Neural cell (in vitro differentiated cells): ENCODE results near the gene SND1. TPM values are rescaled to one million over a fixed set of nuclear protein-coding genes. Genes with fewer than 3 reads are reported as not detected.
"Not testable (repeated sequence)": the region's sequence is repeated elsewhere in the genome, so short reads cannot be mapped to it uniquely, and the experiment has no call there.

ENCODE experiments used
- H2AFZ ChIP-seq: fragments of 200-600, 300-800 bp; sonication (generic), shearing (Covaris generic); 2 replicates; pipeline ENCODE4 v1.6.0; 2014; ENCODE audit warnings: low read depth, mild to moderate bottlenecking, antibody characterized with exemption, low read length, moderate library complexity
- H3F3A ChIP-seq: fragments of 200-600 bp; shearing (Covaris generic); 2 replicates; pipeline ENCODE4 v1.6.1; 2016; ENCODE audit warnings: mild to moderate bottlenecking, moderate library complexity, mixed read lengths, antibody characterized with exemption, low read length; ENCODE audit not compliant: insufficient read depth, poor library complexity, severe bottlenecking
- H3K27ac ChIP-seq: fragments of 200-600, 300-800 bp; sonication (generic), shearing (Covaris generic); 2 replicates; pipeline ENCODE4 v1.5.1; 2014; ENCODE audit warnings: mild to moderate bottlenecking, low read length, moderate library complexity
- H3K27me3 ChIP-seq: fragments of 300-800, 200-600 bp; sonication (generic), shearing (Covaris generic); 2 replicates; pipeline ENCODE4 v1.6.0; 2014; ENCODE audit warnings: mild to moderate bottlenecking, low read depth, low read length, moderate library complexity; ENCODE audit not compliant: insufficient read depth
- H3K36me3 ChIP-seq: fragments of 300-800, 200-600 bp; sonication (generic), shearing (Covaris generic); 2 replicates; pipeline ENCODE4 v1.5.1; 2014; ENCODE audit warnings: mild to moderate bottlenecking, antibody characterized with exemption, low read length, moderate library complexity; ENCODE audit not compliant: insufficient read depth
- H3K4me2 ChIP-seq: fragments of 300-800, 200-600 bp; sonication (generic), shearing (Covaris generic); 2 replicates; pipeline ENCODE4 v1.6.0; 2014; ENCODE audit warnings: mild to moderate bottlenecking, low read length
- H3K4me3 ChIP-seq: fragments of 300-800, 200-600 bp; sonication (generic), shearing (Covaris generic); 2 replicates; pipeline ENCODE4 v1.5.1; 2014; ENCODE audit warnings: mild to moderate bottlenecking, low read length, moderate library complexity
- H3K79me2 ChIP-seq: fragments of 200-600 bp; shearing (Covaris generic); replicated peaks from 2 replicates; pipeline ENCODE4 v1.6.0; 2014; ENCODE audit warnings: mild to moderate bottlenecking, low read length, moderate library complexity; ENCODE audit not compliant: insufficient read depth
- H3K9ac ChIP-seq: fragments of 300-800, 200-600 bp; sonication (generic), shearing (Covaris generic); 2 replicates; pipeline ENCODE4 v1.6.1; 2016; ENCODE audit warnings: mild to moderate bottlenecking, low read length, mixed read lengths
- H3K9me2 ChIP-seq: fragments of 200-600 bp; shearing (Covaris generic); 2 replicates; pipeline ENCODE4 v1.6.1; 2016; ENCODE audit warnings: mild to moderate bottlenecking, low read length, mixed read lengths; ENCODE audit not compliant: insufficient read depth
- H3K9me3 ChIP-seq: fragments of 200-600, 300-800 bp; sonication (generic), shearing (Covaris generic); 2 replicates; pipeline ENCODE4 v1.6.1; 2016; ENCODE audit warnings: mild to moderate bottlenecking, mixed run types, low read length, moderate library complexity, mixed read lengths
- H4K20me1 ChIP-seq: fragments of 200-600 bp; shearing (Covaris generic); 2 replicates; pipeline ENCODE4 v1.6.1; 2016; ENCODE audit warnings: mild to moderate bottlenecking, mixed run types; ENCODE audit not compliant: insufficient read depth
- EP300 ChIP-seq: fragments of 450-650 bp; conservative IDR thresholded peaks from 2 replicates; pipeline ENCODE4 v1.6.1; 2014; ENCODE audit warnings: antibody characterized with exemption, mild to moderate bottlenecking, moderate library complexity; ENCODE audit not compliant: poor library complexity, severe bottlenecking
- EZH2 ChIP-seq: fragments of 200-600, 300-800 bp; shearing (Covaris generic), sonication (generic); IDR thresholded peaks from 2 replicates; pipeline ENCODE4 v1.6.1; 2014; ENCODE audit warnings: antibody characterized with exemption, low read length, borderline replicate concordance, mild to moderate bottlenecking; ENCODE audit not compliant: insufficient read depth, poor library complexity, severe bottlenecking
- MXI1 ChIP-seq: fragments of 450-650 bp; conservative IDR thresholded peaks from 2 replicates; pipeline ENCODE4 v1.6.1; 2014; ENCODE audit warnings: antibody characterized with exemption, mild to moderate bottlenecking; ENCODE audit not compliant: poor library complexity, severe bottlenecking
- POLR2AphosphoS5 ChIP-seq: IDR thresholded peaks from 2 replicates; pipeline ENCODE4 v1.6.1; 2012
- RAD21 ChIP-seq: fragments of 450-650 bp; conservative IDR thresholded peaks from 2 replicates; pipeline ENCODE4 v1.6.1; 2014; ENCODE audit warnings: antibody characterized with exemption, mild to moderate bottlenecking, moderate library complexity
- SMC3 ChIP-seq: fragments of 450-650 bp; conservative IDR thresholded peaks from 2 replicates; pipeline ENCODE4 v1.6.1; 2014; ENCODE audit warnings: antibody characterized with exemption, mild to moderate bottlenecking, moderate library complexity; ENCODE audit not compliant: poor library complexity
- TAF1 ChIP-seq: IDR thresholded peaks from 2 replicates; pipeline ENCODE4 v1.6.1; 2012; ENCODE audit warnings: low read depth
- polyA plus RNA-seq: library from polyadenylated mRNA; depleted of rRNA; stranded (reverse); fragments of >200 nt; gene quantifications from 2 replicates; pipeline ENCODE4 v1.2.3, GENCODE V29; 2014
- TF ChIP-seq, protein P1 (sequence below): IDR thresholded peaks from 2 replicates; pipeline ENCODE4 v1.6.1; 2012; ENCODE audit warnings: borderline replicate concordance
- TF ChIP-seq, protein P2 (sequence below): fragments of 450-650 bp; IDR thresholded peaks from 2 replicates; pipeline ENCODE4 v1.5.1; 2014; ENCODE audit warnings: antibody characterized with exemption, mild to moderate bottlenecking, moderate library complexity; ENCODE audit not compliant: poor library complexity, severe bottlenecking

Gene SND1
- polyA plus RNA-seq, 1 donor from 2014 or later: 37.4 TPM

DNA sequence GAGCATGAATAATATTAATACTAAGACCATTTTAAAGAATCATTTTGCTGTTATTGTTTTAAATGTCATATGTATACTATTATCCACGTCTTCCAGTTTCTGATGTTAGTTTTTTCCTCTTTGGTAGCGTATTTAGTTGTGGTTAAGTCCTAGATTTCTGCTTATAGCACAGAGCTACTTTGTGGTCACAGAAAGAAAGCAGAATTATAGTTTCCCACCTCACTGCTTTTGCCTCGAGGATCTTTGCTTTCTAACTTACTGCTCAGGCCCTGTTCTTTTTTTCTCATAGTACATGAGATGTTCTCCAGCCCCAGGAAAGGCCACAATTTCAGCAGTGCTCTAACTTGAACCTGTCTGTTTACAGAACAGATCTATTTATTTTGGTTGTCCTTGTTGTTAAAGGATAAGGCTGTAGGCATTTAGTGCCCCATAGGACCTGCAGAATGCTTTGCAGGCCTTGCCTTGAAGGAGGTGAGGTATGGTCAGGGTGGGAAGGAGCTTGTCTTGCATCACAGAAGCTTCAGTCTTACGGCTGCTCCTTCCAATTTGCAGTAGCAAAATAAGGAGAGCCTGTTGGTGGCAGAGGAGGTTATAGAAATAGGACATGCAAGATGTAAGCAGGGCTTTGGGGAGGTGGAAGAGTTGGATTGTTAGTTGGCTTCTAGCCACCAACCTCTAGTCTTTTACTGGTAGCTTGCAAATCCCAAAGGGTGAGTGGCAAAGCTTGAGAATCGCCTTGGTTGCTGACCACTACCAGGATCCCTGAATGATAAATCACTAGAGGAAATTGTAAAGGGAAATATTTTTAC is 250.1 kb downstream of the SND1 start:
- Histone ChIP-seq H3K9ac (no peak overlapping the region), H3K27ac (no peak overlapping the region), H3K4me3 (no peak overlapping the region), H3K9me2 (no peaks in the 10 kb centered on the region), H3K79me2 (no peaks in the 10 kb centered on the region), H3K4me2 (no peak overlapping the region), H4K20me1 (no peaks in the 10 kb centered on the region), H3F3A (no peaks in the 10 kb centered on the region), H3K36me3 (no peaks in the 10 kb centered on the region), H3K27me3 (no peaks in the 10 kb centered on the region), H3K9me3 (no peaks in the 10 kb centered on the region), H2AFZ (no peak overlapping the region)
- no peak for TF ChIP-seq SMC3
- TF ChIP-seq EZH2: no peak
- no peak for TF ChIP-seq MXI1
- TF ChIP-seq RAD21: no peak
- TF ChIP-seq, protein P1, sequence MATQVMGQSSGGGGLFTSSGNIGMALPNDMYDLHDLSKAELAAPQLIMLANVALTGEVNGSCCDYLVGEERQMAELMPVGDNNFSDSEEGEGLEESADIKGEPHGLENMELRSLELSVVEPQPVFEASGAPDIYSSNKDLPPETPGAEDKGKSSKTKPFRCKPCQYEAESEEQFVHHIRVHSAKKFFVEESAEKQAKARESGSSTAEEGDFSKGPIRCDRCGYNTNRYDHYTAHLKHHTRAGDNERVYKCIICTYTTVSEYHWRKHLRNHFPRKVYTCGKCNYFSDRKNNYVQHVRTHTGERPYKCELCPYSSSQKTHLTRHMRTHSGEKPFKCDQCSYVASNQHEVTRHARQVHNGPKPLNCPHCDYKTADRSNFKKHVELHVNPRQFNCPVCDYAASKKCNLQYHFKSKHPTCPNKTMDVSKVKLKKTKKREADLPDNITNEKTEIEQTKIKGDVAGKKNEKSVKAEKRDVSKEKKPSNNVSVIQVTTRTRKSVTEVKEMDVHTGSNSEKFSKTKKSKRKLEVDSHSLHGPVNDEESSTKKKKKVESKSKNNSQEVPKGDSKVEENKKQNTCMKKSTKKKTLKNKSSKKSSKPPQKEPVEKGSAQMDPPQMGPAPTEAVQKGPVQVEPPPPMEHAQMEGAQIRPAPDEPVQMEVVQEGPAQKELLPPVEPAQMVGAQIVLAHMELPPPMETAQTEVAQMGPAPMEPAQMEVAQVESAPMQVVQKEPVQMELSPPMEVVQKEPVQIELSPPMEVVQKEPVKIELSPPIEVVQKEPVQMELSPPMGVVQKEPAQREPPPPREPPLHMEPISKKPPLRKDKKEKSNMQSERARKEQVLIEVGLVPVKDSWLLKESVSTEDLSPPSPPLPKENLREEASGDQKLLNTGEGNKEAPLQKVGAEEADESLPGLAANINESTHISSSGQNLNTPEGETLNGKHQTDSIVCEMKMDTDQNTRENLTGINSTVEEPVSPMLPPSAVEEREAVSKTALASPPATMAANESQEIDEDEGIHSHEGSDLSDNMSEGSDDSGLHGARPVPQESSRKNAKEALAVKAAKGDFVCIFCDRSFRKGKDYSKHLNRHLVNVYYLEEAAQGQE: no peak
- no peak for TF ChIP-seq TAF1
- TF ChIP-seq, protein P2, sequence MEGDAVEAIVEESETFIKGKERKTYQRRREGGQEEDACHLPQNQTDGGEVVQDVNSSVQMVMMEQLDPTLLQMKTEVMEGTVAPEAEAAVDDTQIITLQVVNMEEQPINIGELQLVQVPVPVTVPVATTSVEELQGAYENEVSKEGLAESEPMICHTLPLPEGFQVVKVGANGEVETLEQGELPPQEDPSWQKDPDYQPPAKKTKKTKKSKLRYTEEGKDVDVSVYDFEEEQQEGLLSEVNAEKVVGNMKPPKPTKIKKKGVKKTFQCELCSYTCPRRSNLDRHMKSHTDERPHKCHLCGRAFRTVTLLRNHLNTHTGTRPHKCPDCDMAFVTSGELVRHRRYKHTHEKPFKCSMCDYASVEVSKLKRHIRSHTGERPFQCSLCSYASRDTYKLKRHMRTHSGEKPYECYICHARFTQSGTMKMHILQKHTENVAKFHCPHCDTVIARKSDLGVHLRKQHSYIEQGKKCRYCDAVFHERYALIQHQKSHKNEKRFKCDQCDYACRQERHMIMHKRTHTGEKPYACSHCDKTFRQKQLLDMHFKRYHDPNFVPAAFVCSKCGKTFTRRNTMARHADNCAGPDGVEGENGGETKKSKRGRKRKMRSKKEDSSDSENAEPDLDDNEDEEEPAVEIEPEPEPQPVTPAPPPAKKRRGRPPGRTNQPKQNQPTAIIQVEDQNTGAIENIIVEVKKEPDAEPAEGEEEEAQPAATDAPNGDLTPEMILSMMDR: no peak
- TF ChIP-seq EP300: no peak
- no peak for TF ChIP-seq POLR2AphosphoS5

DNA sequence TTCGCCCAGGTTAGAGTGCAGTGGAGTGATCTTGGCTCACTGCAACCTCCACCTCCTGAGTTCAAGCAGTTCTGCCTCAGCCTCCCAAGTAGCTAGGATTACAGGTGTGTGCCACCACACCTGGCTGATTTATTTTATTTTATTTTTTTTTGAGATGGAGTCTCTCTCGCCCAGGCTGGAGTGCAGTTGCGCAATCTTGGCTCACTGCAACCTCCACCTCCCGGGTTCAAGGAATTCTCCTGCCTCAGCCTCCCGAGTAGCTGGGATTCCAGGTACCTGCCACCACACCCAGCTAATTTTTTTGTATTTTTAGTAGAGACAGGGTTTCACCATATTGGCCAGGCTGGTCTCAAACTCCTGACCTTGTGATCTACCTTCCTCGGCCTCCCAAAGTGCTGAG is 250.8 kb downstream of the SND1 start:
- H3K79me2 ChIP-seq, H3K27ac ChIP-seq, H3K9me2 ChIP-seq, H3K4me2 ChIP-seq, H3K9me3 ChIP-seq, H3K36me3 ChIP-seq, H3K4me3 ChIP-seq, H3K9ac ChIP-seq, H2AFZ ChIP-seq, H3F3A ChIP-seq, H4K20me1 ChIP-seq, H3K27me3 ChIP-seq: not testable (repeated sequence)
